B cell (primary cell): ENCODE measurements around the gene ADH1A.

Experiments used
- CTCF ChIP-seq: fragments of 200-600 bp; IDR thresholded peaks from one replicate; pipeline ENCODE4 v1.8.0; 2022; ENCODE audit warnings: antibody characterized with exemption, mild to moderate bottlenecking
- EZH2 ChIP-seq: IDR thresholded peaks from 2 replicates; pipeline ENCODE4 v1.6.1; 2012; ENCODE audit warnings: borderline replicate concordance, low read depth, mild to moderate bottlenecking, moderate library complexity, low read length; ENCODE audit not compliant: insufficient read depth, poor library complexity, severe bottlenecking

DNA sequence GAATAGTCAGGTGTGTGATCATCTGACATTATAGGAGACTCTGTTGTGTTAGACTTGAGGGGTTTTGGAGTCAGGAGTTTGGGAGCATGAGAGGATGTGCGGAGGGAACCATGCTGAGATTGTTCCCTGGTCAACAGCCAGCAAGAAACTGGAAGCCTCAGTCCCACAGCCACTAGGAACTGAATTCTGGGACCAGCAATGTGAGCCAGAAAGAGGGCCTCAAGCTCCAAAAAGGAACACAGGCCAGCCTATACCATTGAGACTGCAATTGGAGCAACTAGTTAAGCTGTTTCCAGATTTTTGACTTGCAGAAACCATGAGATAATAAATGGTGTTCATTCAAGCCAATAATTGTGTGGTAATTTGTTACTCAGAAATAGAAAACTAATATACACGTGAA lies 39.1 kb upstream of the ADH1A start:
- TF ChIP-seq CTCF: no peak
- no peak for TF ChIP-seq EZH2
